CD4-positive, alpha-beta T cell (primary cell): ENCODE data around the gene AQP6. TPM values are rescaled to one million over a fixed set of nuclear protein-coding genes. Genes with fewer than 3 reads are reported as not detected.

Source experiments
- ATAC-seq: fragments of 200-7000 bp; cut with Tn5 transposase; one replicate; pipeline ENCODE4 v1.10.0; 2022; ENCODE audit warnings: mild to moderate bottlenecking; ENCODE audit not compliant: poor library complexity
- CTCF ChIA-PET: fragments of 350-600 bp; sonication (Branson Sonifier 250); formaldehyde crosslinking; loops from one replicate; lab custom pipeline; 2021; ENCODE audit warnings: antibody characterized with exemption, inconsistent platforms; lab: Charles Lee
- POLR2A ChIA-PET: fragments of 350-600 bp; sonication (Branson Sonifier 250); formaldehyde crosslinking; loops from one replicate; lab custom pipeline; 2021; ENCODE audit warnings: antibody characterized with exemption, inconsistent platforms; lab: Charles Lee
- DNase-seq, 14 experiments: peaks; one replicate each; pipeline ENCODE4 v3.0.0-alpha.2; 2013 to 2020; ENCODE audit warnings: mixed read lengths in 2 of 14
- H3K27ac ChIP-seq, 2 donors: one replicate each; pipeline versions ENCODE4 v1.5.1 to v1.7.0; 2013; ENCODE audit warnings: low read length in 2 of 2, low read depth in 1 of 2, mild to moderate bottlenecking in 1 of 2
- H3K27me3 ChIP-seq, 2 experiments: 1 replicate in 1 of 2; 2 replicates in 1 of 2; pipeline versions ENCODE4 v1.6.1 to v1.7.0; 2013; ENCODE audit warnings: low read length in 2 of 2, control low read depth in 1 of 2, mild to moderate bottlenecking in 1 of 2, moderate library complexity in 1 of 2; ENCODE audit not compliant: insufficient read depth in 2 of 2, control insufficient read depth in 1 of 2
- H3K36me3 ChIP-seq: one replicate; pipeline ENCODE4 v1.6.1; 2013; ENCODE audit warnings: low read length, control low read depth; ENCODE audit not compliant: insufficient read depth
- H3K4me1 ChIP-seq: one replicate; pipeline ENCODE4 v1.6.1; 2013; ENCODE audit warnings: low read length, control low read depth; ENCODE audit not compliant: insufficient read depth
- H3K4me3 ChIP-seq: one replicate; pipeline ENCODE4 v1.5.1; 2013; ENCODE audit warnings: mild to moderate bottlenecking, low read length, moderate library complexity
- H3K9me3 ChIP-seq, 2 experiments: 1 replicate in 1 of 2; 2 replicates in 1 of 2; pipeline versions ENCODE4 v1.6.1 to v1.7.0; 2013; ENCODE audit warnings: low read length in 2 of 2, mild to moderate bottlenecking in 2 of 2, control low read depth in 1 of 2, moderate library complexity in 1 of 2; ENCODE audit not compliant: control insufficient read depth in 1 of 2, insufficient read depth in 1 of 2
- H3K27ac Mint-ChIP-seq: one replicate; pipeline ENCODE4 v1.8.0; 2020; ENCODE audit warnings: mixed read lengths
- H3K27me3 Mint-ChIP-seq: one replicate; pipeline ENCODE4 v1.8.0; 2021; ENCODE audit warnings: mixed read lengths
- H3K36me3 Mint-ChIP-seq: one replicate; pipeline ENCODE4 v1.8.0; 2021; ENCODE audit warnings: low read depth, mixed read lengths
- H3K4me1 Mint-ChIP-seq: one replicate; pipeline ENCODE4 v1.8.0; 2021; ENCODE audit warnings: low read depth, mixed read lengths
- H3K4me3 Mint-ChIP-seq: one replicate; pipeline ENCODE4 v1.8.0; 2020; ENCODE audit warnings: mild to moderate bottlenecking, mixed read lengths
- H3K9me3 Mint-ChIP-seq: one replicate; pipeline ENCODE4 v1.8.0; 2020; ENCODE audit warnings: mixed read lengths
- CTCF ChIP-seq: fragments of 200-600 bp; IDR thresholded peaks from one replicate; pipeline ENCODE4 v1.8.0; 2022; ENCODE audit warnings: antibody characterized with exemption, mild to moderate bottlenecking
- intact Hi-C, 2 experiments: fragments of 100-400 bp; cut with DNase I in 1 of 2; cut with micrococcal nuclease in 1 of 2; formaldehyde crosslinking; loops; one replicate each; pipeline versions ENCODE4 v1.15.1 to v1.9.0; 2023 to 2025; cut with DNase I, micrococcal nuclease
- polyA plus RNA-seq, 2 donors: library from polyadenylated mRNA; unstranded; fragments of 120-200 nt; gene quantifications; one replicate each; pipeline ENCODE4 v1.2.1, GENCODE V29; 2013
- total RNA-seq, 174 experiments: library from RNA in 2 of 174; stranded (reverse) in 2 of 174; gene quantifications; one replicate each; pipeline ENCODE4 v1.2.3 and lab custom pipeline; 2021 to 2026

The AQP6 gene, protein sequence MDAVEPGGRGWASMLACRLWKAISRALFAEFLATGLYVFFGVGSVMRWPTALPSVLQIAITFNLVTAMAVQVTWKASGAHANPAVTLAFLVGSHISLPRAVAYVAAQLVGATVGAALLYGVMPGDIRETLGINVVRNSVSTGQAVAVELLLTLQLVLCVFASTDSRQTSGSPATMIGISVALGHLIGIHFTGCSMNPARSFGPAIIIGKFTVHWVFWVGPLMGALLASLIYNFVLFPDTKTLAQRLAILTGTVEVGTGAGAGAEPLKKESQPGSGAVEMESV
- not detected for total RNA-seq
- 0.01 TPM for polyA plus RNA-seq (2013, experiment 1 of 2)
- polyA plus RNA-seq (2013, experiment 2 of 2), result 0.01 TPM
- 0 to 0.23 (median 0) reads per million in 172 experiments for total RNA-seq (lab: John Stamatoyannopoulos, UW)

DNA sequence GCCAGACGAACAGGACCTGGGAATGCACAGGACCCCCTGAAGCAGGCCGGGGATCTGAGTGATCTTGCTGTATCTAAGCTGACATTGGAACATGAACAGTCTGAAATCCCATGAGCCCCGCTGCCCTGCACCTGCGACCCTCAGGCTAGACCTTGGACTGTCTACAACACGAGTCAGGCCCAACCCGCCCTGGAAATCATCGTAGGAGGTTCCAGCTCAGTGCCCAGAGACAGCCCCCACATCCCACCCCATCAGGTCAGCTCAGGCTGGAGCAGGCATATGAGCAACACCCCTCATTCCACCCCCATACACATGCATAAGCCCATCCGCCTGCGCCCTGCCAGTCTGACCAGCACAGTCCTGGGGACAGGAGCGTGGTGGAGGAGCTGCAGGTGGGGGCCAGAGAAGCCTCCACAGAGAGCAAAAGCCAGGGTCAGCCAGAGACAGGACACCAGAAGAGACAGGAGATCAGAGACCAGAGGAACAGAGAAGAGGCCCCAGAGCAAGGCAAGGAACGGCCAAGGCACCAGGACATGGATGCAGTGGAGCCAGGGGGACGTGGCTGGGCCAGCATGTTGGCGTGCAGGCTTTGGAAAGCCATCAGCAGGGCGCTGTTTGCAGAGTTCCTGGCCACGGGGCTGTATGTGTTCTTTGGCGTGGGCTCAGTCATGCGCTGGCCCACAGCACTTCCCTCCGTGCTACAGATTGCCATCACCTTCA lies at the start of gene AQP6:
Gene AQP6, plus strand, starts transcription at position 307 of the 720 bp plus-strand sequence. Its CDS starts 227 bp downstream, at position 534.
- no peak for ATAC-seq
- ChIA-PET POLR2A (no interaction called here), CTCF (no interaction called here)
- peaks cover 0 to 4% of the 10 kb centered on the region in 2 experiments for H3K9me3 ChIP-seq
- Mint-ChIP-seq H3K4me1 (no peaks in the 10 kb centered on the region), H3K27ac (no peak within 1 kb of the TSS), H3K36me3 (no peaks in the 10 kb centered on the region), H3K4me3 (no peak within 1 kb of the TSS), H3K9me3 (no peaks in the 10 kb centered on the region), H3K27me3 (no peaks in the 10 kb centered on the region)
- H3K27ac ChIP-seq, result no peak within 1 kb of the TSS
- peaks cover 5% of the 10 kb centered on the region for H3K4me1 ChIP-seq
- no peaks in the 10 kb centered on the region for H3K36me3 ChIP-seq
- no peak within 1 kb of the TSS for H3K4me3 ChIP-seq
- H3K27me3 ChIP-seq, result peaks cover 5 to 19% of the 10 kb centered on the region in 2 experiments
- no peak for TF ChIP-seq CTCF
- intact Hi-C loops, result no loop called here
- no peak for DNase-seq

DNA sequence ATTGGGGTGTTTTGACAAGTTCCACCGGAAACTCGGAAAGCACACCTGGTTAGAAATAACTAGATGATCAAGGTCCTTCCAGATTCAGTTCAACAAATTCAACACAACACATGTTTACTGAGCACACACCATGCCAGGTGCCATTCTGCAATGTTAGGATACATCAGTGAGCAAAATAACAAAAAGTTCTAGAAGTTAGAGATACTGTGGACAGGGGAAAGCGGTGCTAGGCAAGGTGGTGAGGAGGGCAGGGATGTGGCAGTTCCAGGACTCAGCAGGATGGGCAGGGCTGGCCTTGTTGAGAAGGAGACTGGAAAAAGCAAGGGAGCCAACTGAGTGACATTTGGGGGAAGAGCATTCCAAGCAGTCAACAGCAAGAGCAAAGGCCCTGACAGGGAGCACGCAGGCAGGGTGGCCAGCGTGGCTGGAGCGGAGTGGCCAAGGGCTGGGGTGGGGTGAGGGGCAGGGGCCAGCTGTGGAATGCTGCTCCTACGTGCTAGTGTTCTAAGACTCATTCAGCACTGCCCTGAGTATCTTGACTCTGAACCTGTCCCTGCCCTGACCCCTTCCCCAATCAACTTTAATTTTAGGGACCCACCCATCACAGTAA lies 49.6 kb upstream of the AQP6 start:
- POLR2A ChIA-PET, result no interaction called here

More for the DNA sequence above, 49.6 kb upstream of the AQP6 start:
- H3K4me1 Mint-ChIP-seq, result no peaks in the 10 kb centered on the region
- H3K27me3 Mint-ChIP-seq, result no peaks in the 10 kb centered on the region
- no peak overlapping the region for H3K27ac Mint-ChIP-seq
- H3K27me3 ChIP-seq, result no peaks in the 10 kb centered on the region
- no peak overlapping the region for H3K4me3 ChIP-seq
- no peaks in the 10 kb centered on the region for H3K9me3 Mint-ChIP-seq
- CTCF ChIA-PET, result no interaction called here
- no peaks in the 10 kb centered on the region for H3K9me3 ChIP-seq
- no peak overlapping the region for H3K27ac ChIP-seq
- intact Hi-C loops, result no loop called here
- H3K36me3 Mint-ChIP-seq, result no peaks in the 10 kb centered on the region
- no peak overlapping the region for H3K4me3 Mint-ChIP-seq
- no peaks in the 10 kb centered on the region for H3K36me3 ChIP-seq
- no peaks in the 10 kb centered on the region for H3K4me1 ChIP-seq
- ATAC-seq, result no peak
- DNase-seq, result no peak
- no peak for TF ChIP-seq CTCF
